GM12875 (cell line): Measurements from ENCODE around the gene CAPN2.
A peak's percentile ranks its signal among the peaks of the same experiment; 100 is the strongest.

Experiments
- H3K4me3 ChIP-seq: one replicate; pipeline ENCODE4 v1.5.1; 2011; ENCODE audit warnings: low read depth, low read length, control low read depth
- TF ChIP-seq, protein P1 (sequence below): IDR thresholded peaks from 2 replicates; pipeline ENCODE4 v1.5.1; 2011; ENCODE audit warnings: low read depth, mild to moderate bottlenecking, control low read depth, inconsistent platforms, low read length, moderate library complexity, borderline replicate concordance; ENCODE audit not compliant: insufficient read depth

CAPN2 gene

DNA sequence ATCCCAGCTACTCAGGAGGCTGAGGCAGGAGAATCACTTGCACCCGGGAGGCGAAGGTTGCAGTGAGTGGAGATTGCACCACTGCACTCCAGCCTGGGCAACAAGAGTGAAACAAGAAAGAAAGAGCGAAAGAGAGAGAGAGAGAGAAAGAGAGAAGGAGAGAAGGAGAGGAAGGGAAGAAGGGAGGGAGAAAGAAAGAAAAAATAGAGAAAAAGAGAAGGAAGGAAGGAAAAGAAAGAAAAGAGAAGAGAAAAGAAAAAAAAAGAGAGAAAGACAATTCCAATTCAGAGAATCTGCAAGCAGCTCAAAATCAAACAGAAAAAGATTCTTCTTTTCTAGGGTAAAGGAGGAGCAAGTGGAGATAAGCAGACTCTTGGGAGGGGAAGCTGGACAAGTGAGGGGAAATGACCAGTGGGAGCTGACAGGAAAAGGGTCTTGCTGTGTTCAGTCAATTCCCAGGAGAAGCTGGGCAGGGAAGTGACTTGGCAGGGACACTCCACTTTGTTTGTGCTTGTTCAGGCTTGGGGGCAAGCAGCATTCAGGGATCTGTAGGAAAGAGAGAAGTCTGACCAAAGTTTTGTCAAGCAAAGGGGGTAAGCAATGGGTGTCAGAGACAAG lies 3.6 kb upstream of the CAPN2 start:
- H3K4me3 ChIP-seq: no peak overlapping the region
- TF ChIP-seq, protein P1, sequence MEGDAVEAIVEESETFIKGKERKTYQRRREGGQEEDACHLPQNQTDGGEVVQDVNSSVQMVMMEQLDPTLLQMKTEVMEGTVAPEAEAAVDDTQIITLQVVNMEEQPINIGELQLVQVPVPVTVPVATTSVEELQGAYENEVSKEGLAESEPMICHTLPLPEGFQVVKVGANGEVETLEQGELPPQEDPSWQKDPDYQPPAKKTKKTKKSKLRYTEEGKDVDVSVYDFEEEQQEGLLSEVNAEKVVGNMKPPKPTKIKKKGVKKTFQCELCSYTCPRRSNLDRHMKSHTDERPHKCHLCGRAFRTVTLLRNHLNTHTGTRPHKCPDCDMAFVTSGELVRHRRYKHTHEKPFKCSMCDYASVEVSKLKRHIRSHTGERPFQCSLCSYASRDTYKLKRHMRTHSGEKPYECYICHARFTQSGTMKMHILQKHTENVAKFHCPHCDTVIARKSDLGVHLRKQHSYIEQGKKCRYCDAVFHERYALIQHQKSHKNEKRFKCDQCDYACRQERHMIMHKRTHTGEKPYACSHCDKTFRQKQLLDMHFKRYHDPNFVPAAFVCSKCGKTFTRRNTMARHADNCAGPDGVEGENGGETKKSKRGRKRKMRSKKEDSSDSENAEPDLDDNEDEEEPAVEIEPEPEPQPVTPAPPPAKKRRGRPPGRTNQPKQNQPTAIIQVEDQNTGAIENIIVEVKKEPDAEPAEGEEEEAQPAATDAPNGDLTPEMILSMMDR: no peak

DNA sequence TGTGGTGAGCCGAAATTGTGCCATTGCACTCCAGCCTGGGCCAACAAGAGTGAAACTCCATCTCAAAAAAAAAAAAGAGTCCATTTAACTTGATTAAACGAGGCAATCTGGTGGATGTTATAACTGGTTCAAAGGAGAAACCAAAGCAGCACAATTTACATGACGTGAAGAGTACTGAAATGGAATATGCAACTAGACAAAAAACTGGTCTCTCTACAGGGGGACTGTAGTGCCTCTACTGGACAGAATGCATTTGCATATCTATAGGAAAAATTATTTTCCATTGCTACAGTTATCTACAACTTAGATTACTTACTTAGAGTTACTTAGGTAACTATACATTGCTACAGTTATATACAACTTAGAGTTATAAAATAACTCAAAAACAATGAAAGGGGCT lies 2.7 kb upstream of the CAPN2 start:
- no peak overlapping the region for H3K4me3 ChIP-seq
- TF ChIP-seq, protein P1: no peak

DNA sequence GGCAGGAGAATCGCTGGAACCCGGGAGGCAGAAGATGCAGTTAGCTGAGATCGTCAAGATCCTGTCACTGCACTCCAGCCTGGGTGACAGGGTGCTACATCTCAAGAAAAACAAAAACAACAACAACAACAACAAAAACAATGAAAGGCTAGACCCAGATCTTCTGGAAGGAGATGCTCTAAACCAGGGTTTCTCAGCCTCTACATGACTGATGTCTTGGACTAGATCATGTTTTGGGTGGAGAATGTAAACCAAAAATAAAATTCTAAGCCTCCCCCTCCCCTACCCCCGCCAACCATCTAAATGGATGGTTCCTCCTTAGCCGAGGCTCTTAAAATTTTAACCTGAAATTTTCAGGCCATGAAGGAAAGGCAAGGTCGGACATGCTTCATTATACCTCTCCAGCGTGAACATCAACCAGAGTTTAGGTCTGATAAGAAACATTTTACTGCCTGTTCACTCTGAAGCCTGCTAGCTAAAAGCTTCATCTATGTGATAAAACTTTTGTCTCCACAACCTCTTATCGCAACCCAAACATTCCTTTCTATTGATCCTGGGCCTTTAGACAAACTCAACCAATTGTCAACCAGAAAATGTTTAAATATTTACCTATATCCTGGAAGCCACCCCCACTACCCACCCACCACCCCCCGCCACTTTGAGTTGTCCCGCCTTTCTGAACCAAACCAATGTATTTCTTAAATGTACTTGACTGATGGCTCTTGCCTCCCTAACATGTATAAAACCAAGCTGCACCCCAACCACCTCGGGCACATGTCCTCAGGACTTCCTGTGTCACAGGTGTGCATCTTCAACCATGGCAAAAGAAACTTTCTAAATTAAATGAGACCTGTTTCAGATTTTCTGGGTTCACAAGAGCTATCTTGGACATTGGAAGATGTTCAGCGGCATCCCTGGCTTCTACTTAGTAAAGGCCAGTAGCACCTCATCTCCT lies 1.9 kb upstream of the CAPN2 start:
- no peak overlapping the region for H3K4me3 ChIP-seq
- TF ChIP-seq, protein P1: no peak

DNA sequence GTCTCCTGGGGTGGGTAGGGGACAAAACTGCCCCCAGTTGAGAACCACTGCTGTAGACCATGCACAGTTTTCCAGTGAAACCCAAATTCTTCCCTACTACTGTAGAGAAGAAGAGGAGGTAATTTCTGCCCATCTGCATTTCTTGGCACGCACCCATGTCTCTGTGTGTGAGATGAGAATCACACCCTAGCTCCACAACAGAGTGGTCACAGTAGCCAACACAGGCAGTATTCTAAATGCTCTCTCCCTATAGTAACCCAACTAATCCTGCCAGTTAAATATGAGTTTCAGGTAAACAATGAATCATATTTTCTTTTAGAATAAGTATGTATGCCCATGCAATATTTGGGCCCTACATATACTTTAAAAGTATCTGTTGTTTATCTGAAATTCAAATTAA lies 1.2 kb upstream of the CAPN2 start:
- TF ChIP-seq, protein P1: no peak
- no peak overlapping the region for H3K4me3 ChIP-seq

DNA sequence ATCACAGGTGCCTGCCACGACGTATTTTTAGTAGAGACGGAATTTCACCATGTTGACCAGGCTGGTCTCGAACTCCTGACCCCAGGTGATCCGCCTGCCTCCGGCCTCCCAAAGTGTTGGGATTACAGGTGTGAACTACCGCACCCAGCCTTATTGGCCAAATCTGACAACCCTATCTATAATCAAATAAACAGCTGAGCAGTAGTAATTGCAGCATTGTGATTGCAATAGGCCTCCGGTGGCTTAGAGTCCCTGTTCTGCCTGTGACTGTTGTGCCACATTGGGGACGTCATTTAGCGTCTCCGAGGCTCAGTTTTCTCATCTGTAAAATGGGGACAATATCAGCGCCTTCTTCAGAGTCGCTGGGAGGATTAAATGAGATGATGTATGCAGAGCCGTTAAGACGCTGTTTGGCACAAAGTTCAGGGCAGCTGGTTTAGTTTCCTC lies 569 bp upstream of the CAPN2 start:
- H3K4me3 ChIP-seq: peak overlapping the region; percentile 62
- TF ChIP-seq, protein P1: no peak

DNA sequence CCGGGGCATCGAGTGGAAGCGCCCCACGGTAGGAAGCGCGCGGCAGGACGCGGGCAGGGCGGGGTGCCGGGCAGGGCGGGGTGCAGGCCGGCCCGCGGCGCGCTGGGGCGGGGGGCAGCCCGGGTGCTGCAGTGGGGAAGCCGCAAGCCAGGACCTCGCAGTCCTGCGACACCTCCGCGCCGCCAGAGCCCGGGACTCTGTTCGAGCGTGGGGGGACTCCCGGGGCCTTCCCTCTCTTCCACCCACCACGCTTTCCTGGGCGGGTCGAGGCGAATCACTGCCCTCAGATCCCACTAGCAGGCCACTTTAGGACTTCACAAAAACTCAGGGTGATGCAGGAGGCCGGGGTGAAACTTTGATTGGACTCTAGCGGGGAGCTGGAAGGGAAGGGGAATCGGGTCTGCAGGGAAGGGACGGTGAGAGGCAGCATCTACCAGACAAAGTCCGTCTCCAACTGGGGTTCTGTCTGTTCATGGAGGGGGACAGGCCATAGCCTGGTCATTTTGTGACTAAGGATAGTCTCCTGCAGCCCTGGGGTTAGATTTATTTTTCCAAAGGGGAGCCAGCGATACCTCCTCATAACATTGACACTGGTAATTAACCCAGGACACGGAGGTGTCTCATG lies 623 bp downstream of the CAPN2 start:
- peak overlapping the region; percentile 62 for H3K4me3 ChIP-seq

More for the DNA sequence above, 623 bp downstream of the CAPN2 start:
- TF ChIP-seq, protein P1: no peak
